SK-N-SH treated with all-trans-retinoic acid at 6 μM for 48 hours (cell line): ENCODE measurements around the gene TNNI3K.

Experiments
- ARNTL ChIP-seq: fragments of 450-650 bp; formaldehyde crosslinking; IDR thresholded peaks from 2 replicates; pipeline ENCODE4 v1.5.0; 2020; ENCODE audit warnings: low read depth, mild to moderate bottlenecking, moderate library complexity, borderline replicate concordance
- CREB5 ChIP-seq: fragments of 250-450 bp; sonication (Bioruptor Pico); IDR thresholded peaks from 2 replicates; pipeline ENCODE4 v1.5.1; 2020; ENCODE audit warnings: low read depth, mild to moderate bottlenecking, moderate library complexity
- ESRRG ChIP-seq: fragments of 250-450 bp; sonication (Bioruptor Pico); IDR thresholded peaks from 2 replicates; pipeline ENCODE4 v1.6.1; 2021; ENCODE audit warnings: mild to moderate bottlenecking
- ISL1 ChIP-seq: fragments of 250-450 bp; sonication (Bioruptor Pico); IDR thresholded peaks from 2 replicates; pipeline ENCODE4 v2.1.2; 2022; ENCODE audit warnings: mild to moderate bottlenecking, moderate library complexity
- RARB ChIP-seq: fragments of 250-450 bp; sonication (Bioruptor Pico); IDR thresholded peaks from 2 replicates; pipeline ENCODE4 v1.8.0; 2021; ENCODE audit warnings: mild to moderate bottlenecking, moderate library complexity
- TCF4 ChIP-seq: fragments of 250-450 bp; sonication (Bioruptor Pico); IDR thresholded peaks from 2 replicates; pipeline ENCODE4 v1.8.0; 2021; ENCODE audit warnings: mild to moderate bottlenecking, moderate library complexity, borderline replicate concordance
- ZC3H10 ChIP-seq: fragments of 250-450 bp; sonication (Bioruptor Pico); IDR thresholded peaks from 2 replicates; pipeline ENCODE4 v1.5.1; 2021; ENCODE audit warnings: mild to moderate bottlenecking, moderate library complexity
- ZFP30 ChIP-seq: fragments of 450-650 bp; formaldehyde crosslinking; IDR thresholded peaks from 2 replicates; pipeline ENCODE4 v1.5.0; 2022; ENCODE audit warnings: mild to moderate bottlenecking, moderate library complexity
- ZNF565 ChIP-seq: fragments of 450-650 bp; formaldehyde crosslinking; conservative IDR thresholded peaks from 2 replicates; pipeline ENCODE4 v1.5.0; 2020; ENCODE audit warnings: low read depth, mild to moderate bottlenecking, moderate library complexity
- ZNF8 ChIP-seq: fragments of 450-650 bp; formaldehyde crosslinking; IDR thresholded peaks from 2 replicates; pipeline ENCODE4 v1.5.0; 2020; ENCODE audit warnings: mild to moderate bottlenecking, moderate library complexity
- TF ChIP-seq, protein P1 (sequence below): fragments of 250-450 bp; sonication (Bioruptor Pico); IDR thresholded peaks from 2 replicates; pipeline ENCODE4 v1.8.0; 2021; ENCODE audit warnings: low read depth, mild to moderate bottlenecking, moderate library complexity, borderline replicate concordance
- TF ChIP-seq, protein P2 (sequence below): fragments of 250-450 bp; sonication (Bioruptor Pico); IDR thresholded peaks from 2 replicates; pipeline ENCODE4 v1.8.0; 2020; ENCODE audit warnings: mild to moderate bottlenecking, moderate library complexity, borderline replicate concordance

DNA sequence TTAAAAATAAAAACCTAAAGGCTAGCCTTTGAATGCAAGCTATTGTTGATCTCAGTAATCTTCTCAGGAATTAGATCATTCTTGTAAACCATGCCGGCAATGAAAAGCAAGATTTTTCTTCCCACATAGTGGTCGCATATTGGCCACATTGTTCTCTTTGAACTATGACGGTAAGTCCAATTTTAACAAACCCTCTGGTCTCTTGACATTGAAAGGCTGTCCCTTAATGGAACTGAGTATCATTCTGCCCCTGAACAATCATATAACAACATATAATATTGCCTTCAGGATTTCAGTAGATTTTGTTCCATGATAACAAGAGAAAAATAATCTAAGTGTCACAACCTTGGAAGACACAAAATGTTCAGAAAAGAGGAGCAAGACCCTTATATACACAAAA lies 1.3 kb downstream of the TNNI3K start:
- TF ChIP-seq ZFP30: no peak
- no peak for TF ChIP-seq RARB
- TF ChIP-seq, protein P1, sequence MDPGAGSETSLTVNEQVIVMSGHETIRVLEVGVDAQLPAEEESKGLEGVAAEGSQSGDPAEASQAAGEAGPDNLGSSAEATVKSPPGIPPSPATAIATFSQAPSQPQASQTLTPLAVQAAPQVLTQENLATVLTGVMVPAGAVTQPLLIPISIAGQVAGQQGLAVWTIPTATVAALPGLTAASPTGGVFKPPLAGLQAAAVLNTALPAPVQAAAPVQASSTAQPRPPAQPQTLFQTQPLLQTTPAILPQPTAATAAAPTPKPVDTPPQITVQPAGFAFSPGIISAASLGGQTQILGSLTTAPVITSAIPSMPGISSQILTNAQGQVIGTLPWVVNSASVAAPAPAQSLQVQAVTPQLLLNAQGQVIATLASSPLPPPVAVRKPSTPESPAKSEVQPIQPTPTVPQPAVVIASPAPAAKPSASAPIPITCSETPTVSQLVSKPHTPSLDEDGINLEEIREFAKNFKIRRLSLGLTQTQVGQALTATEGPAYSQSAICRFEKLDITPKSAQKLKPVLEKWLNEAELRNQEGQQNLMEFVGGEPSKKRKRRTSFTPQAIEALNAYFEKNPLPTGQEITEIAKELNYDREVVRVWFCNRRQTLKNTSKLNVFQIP (CRISPR knock-in tag): no peak
- TF ChIP-seq TCF4 (CRISPR knock-in tag): no peak
- TF ChIP-seq ESRRG (CRISPR knock-in tag): no peak
- TF ChIP-seq CREB5 (CRISPR knock-in tag): no peak
- TF ChIP-seq, protein P2, sequence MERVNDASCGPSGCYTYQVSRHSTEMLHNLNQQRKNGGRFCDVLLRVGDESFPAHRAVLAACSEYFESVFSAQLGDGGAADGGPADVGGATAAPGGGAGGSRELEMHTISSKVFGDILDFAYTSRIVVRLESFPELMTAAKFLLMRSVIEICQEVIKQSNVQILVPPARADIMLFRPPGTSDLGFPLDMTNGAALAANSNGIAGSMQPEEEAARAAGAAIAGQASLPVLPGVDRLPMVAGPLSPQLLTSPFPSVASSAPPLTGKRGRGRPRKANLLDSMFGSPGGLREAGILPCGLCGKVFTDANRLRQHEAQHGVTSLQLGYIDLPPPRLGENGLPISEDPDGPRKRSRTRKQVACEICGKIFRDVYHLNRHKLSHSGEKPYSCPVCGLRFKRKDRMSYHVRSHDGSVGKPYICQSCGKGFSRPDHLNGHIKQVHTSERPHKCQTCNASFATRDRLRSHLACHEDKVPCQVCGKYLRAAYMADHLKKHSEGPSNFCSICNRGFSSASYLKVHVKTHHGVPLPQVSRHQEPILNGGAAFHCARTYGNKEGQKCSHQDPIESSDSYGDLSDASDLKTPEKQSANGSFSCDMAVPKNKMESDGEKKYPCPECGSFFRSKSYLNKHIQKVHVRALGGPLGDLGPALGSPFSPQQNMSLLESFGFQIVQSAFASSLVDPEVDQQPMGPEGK: no peak
- no peak for TF ChIP-seq ARNTL (CRISPR knock-in tag)
- no peak for TF ChIP-seq ZC3H10 (CRISPR knock-in tag)
- TF ChIP-seq ISL1 (CRISPR knock-in tag): no peak
- no peak for TF ChIP-seq ZNF565 (CRISPR knock-in tag)
- TF ChIP-seq ZNF8 (CRISPR knock-in tag): no peak
